Testis (tissue), 2 donors: ENCODE data around the gene GMDS.

Experiments
- POLR2A ChIP-seq: fragments of 450-650 bp; IDR thresholded peaks from one replicate; pipeline ENCODE4 v1.6.1; 2017; ENCODE audit warnings: antibody characterized with exemption, mild to moderate bottlenecking, moderate library complexity
- TF ChIP-seq, protein P1 (sequence below), 3 experiments: fragments of 450-650 bp in 2 of 3; fragments of 200-600 bp in 1 of 3; sonication (generic) in 1 of 3; IDR thresholded peaks; one replicate each; pipeline ENCODE4 v1.5.1; 2016 to 2019; ENCODE audit warnings: antibody characterized with exemption in 3 of 3, mild to moderate bottlenecking in 2 of 3, moderate library complexity in 1 of 3

DNA sequence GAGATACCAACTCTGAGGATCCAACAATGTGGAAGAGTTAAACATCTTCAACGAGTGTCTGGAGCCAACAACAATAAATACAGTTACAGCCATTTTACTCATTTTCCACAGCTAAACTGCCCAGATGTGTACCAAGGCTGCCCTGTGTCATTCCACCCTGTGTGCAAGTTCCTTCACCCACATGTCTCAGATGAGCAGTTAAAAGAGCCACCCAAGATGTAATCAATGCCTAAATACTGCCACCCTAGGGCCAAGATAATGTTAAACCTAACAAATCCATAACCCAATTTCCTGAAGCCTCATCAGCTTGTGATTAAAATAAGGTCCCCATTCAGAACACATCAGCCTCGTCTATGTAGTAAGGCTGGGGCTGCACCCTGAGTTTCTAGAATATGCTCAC lies 59.9 kb downstream of the GMDS start:
- TF ChIP-seq, protein P1, sequence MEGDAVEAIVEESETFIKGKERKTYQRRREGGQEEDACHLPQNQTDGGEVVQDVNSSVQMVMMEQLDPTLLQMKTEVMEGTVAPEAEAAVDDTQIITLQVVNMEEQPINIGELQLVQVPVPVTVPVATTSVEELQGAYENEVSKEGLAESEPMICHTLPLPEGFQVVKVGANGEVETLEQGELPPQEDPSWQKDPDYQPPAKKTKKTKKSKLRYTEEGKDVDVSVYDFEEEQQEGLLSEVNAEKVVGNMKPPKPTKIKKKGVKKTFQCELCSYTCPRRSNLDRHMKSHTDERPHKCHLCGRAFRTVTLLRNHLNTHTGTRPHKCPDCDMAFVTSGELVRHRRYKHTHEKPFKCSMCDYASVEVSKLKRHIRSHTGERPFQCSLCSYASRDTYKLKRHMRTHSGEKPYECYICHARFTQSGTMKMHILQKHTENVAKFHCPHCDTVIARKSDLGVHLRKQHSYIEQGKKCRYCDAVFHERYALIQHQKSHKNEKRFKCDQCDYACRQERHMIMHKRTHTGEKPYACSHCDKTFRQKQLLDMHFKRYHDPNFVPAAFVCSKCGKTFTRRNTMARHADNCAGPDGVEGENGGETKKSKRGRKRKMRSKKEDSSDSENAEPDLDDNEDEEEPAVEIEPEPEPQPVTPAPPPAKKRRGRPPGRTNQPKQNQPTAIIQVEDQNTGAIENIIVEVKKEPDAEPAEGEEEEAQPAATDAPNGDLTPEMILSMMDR (IDR thresholded peaks at IDR 0.05) = no peak
- TF ChIP-seq POLR2A = no peak
